H1 (cell line): ENCODE results near the gene ADGRV1. TPM values are rescaled to one million over a fixed set of nuclear protein-coding genes. Genes with fewer than 3 reads are reported as not detected.

Experiments
- FOSL1 ChIP-seq: IDR thresholded peaks from 2 replicates; pipeline ENCODE4 v1.6.1; 2011; ENCODE audit warnings: mild to moderate bottlenecking, low read depth, low read length, moderate library complexity; ENCODE audit not compliant: insufficient read depth
- GTF2F1 ChIP-seq: IDR thresholded peaks from 2 replicates; pipeline ENCODE4 v1.6.1; 2012; ENCODE audit warnings: low read depth, low read length, improper control_type of control experiment, borderline replicate concordance
- SIN3A ChIP-seq, 2 experiments: IDR thresholded peaks in 1 of 2; conservative IDR thresholded peaks in 1 of 2; 2 replicates each; pipeline ENCODE4 v1.6.1; 2011 to 2012; ENCODE audit warnings: low read length in 2 of 2, improper control_type of control experiment in 1 of 2, low read depth in 1 of 2, mild to moderate bottlenecking in 1 of 2
- TAF1 ChIP-seq: IDR thresholded peaks from 2 replicates; pipeline ENCODE4 v1.6.1; 2011; ENCODE audit warnings: mild to moderate bottlenecking, low read depth, low read length
- polyA plus RNA-seq, 7 experiments: library from polyadenylated mRNA; depleted of rRNA in 3 of 7; stranded (reverse) in 5 of 7; unstranded in 2 of 7; fragments of >200 nt in 5 of 7; fragments of 200-250 nt in 2 of 7; gene quantifications; 1 replicate in 5 of 7; 2 replicates in 1 of 7; 4 replicates in 1 of 7; pipeline versions ENCODE4 v1.2.1 to v1.2.3, GENCODE V29; 2011 to 2013; ENCODE audit warnings: missing spikeins in 2 of 7, mixed read lengths in 2 of 7
- total RNA-seq: library from RNA; stranded (reverse); fragmentation: NEBNext Ultra II Directional; extraction: Animal tissue kit (Norgen Biotek cat#: 25700); gene quantifications from 2 replicates; pipeline ENCODE4 v1.2.1, GENCODE V29; 2021

Gene ADGRV1
- total and polyA plus RNA-seq, 2 of the 8 experiments (the other 6 are each of a cell fraction or from before 2014, with no cell fraction given), result 53.1 to 62.2 TPM

- no peak for TF ChIP-seq SIN3A (conservative IDR thresholded peaks at IDR 0.05 in 1 of 2, IDR thresholded peaks at IDR 0.05 in 1 of 2; ENCODE audit: low read depth in 1 of 2, low read length in 2 of 2)
- no peak for TF ChIP-seq GTF2F1
- TF ChIP-seq TAF1, result no peak
- TF ChIP-seq FOSL1, result no peak
Observed at GRCh38 chr5:91180506-91180905, 621.9 kb downstream of the ADGRV1 start (continued).
